Skin of body (tissue), 2 donors: ENCODE measurements around the gene NKTR. TPM values are rescaled to one million over a fixed set of nuclear protein-coding genes. Genes with fewer than 3 reads are reported as not detected.

ENCODE experiments used
- DNase-seq: peaks from one replicate; lab custom pipeline; 2025; lab: John Stamatoyannopoulos, UW
- total RNA-seq: library from RNA; depleted of rRNA; stranded (reverse); fragments of >200 nt; gene quantifications from one replicate; pipeline ENCODE4 v1.2.3, GENCODE V29; 2014

NKTR gene
- total RNA-seq, 1 donor from 2014 or later = 183 TPM

- no peak for DNase-seq
These were observed 93.9 kb downstream of the NKTR start for GRCh38 chr3:42694366-42694765.

DNA sequence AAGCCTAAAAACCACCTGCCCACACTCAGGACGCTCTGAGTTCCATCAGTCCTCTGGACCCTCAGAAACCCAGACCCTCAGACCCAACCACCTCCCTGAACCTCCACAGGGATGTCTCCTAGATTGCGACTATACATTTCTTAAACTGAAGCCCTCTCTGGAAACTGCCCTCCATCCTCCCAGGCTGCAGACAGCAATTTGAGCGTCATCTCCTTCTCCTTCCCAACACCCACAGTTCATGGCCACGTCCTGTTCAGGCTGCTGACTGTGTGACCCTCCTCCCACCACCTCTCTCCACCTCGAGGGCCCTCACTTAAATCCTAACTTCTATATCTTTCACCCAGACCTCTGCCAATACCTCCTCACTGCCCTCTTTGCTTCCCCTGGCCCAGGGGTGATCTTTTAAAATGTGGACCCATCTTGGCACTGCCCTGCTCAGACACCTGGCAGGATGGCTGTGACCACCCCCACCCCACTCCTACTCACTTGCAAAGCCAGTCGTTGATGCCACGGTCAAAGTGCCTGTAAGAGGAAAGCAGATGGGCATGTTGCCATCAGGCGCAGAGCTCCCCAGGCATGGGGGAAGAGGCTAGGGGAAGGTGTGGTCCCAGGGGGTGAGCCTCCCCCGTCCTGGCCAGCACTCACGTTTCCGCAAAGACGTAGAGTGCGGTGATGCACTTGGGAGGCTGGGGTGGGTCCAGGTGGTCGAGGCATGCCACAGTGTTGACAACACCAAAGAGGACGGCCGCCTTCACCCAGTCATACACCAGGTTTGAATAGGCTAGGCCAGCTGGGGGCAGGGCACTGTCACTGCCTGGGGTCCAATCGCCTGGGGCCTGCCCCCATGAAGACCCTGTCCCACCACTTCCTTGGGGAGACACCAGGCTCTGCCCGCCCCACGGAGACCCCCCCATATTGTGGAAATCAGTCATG, 96.1 kb downstream of the NKTR start:
- DNase-seq = no peak

GRCh38 chr3:42697289-42698051, 97.0 kb downstream of the NKTR start:
- DNase-seq = no peak

Other genes with a start within 250 kb of the NKTR start
- not detected for gene LYZL4, start 190.1 kb upstream of the NKTR start, total RNA-seq
- 10.1 TPM for gene VIPR1, start 98.0 kb upstream of the NKTR start, total RNA-seq
- gene SEC22C, start 18.7 kb upstream of the NKTR start, total RNA-seq = 31.2 TPM
- 20.6 TPM for gene SS18L2, start 9.8 kb upstream of the NKTR start, total RNA-seq
- 13.3 TPM for gene ZBTB47, start 53.0 kb downstream of the NKTR start, total RNA-seq
- 13.4 TPM for gene KLHL40, start 84.9 kb downstream of the NKTR start, total RNA-seq
- gene HHATL, start 102.1 kb downstream of the NKTR start, total RNA-seq = 3.9 TPM
- 0.69 TPM for gene CCDC13, start 172.6 kb downstream of the NKTR start, total RNA-seq
- gene HIGD1A, start 203.8 kb downstream of the NKTR start, total RNA-seq = 88.2 TPM
- gene ACKR2, start 208.8 kb downstream of the NKTR start, total RNA-seq = 1.6 TPM